Mononuclear cell (primary cell): ENCODE results near the gene FCN2. TPM values are rescaled to one million over a fixed set of nuclear protein-coding genes. Genes with fewer than 3 reads are reported as not detected.
"Not testable (repeated sequence)": the region's sequence is repeated elsewhere in the genome, so short reads cannot be mapped to it uniquely, and the experiment has no call there.

ENCODE experiments used
- H3K27me3 ChIP-seq: 2 replicates; pipeline ENCODE4 v1.6.0; 2011; ENCODE audit warnings: low read length, control low read depth; ENCODE audit not compliant: insufficient read depth
- H3K4me1 ChIP-seq: 2 replicates; pipeline ENCODE4 v1.5.1; 2011; ENCODE audit warnings: mild to moderate bottlenecking, low read length, control low read depth; ENCODE audit not compliant: insufficient read depth
- H3K4me3 ChIP-seq: 2 replicates; pipeline ENCODE4 v1.5.1; 2011; ENCODE audit warnings: mild to moderate bottlenecking, low read length, moderate library complexity
- H3K9me3 ChIP-seq: 2 replicates; pipeline ENCODE4 v1.5.1; 2011; ENCODE audit warnings: low read depth, mild to moderate bottlenecking, control low read depth, low read length
- total RNA-seq: library from RNA; depleted of rRNA; stranded (reverse); fragments of >200 nt; gene quantifications from one replicate; pipeline ENCODE4 v1.2.3, GENCODE V29; 2012

The FCN2 gene
- total RNA-seq, 1 donor, result not detected

DNA sequence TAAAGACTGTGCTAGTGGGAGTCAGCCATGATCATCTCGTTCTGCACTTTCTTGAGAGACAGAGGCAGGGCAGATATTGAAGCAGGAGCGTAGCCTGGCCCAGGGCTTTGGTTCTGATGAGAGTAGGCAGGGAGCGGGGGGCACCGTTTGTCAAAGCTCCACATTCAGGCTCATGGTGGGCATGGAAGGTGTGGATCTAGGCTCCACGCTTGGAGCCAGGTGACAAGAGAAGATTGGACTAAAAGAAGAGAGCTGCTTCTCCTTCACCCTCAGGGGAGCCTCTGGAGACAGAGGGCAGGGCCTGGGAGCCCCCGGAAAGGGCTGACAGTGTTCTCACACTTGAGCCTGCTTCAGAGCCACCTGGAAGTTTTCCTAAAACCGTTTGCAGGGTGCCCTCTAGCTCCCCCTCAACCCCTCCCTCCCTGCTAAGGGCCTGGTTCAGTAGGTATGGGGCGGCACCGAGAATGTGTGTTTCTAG is 24.7 kb upstream of the FCN2 start:
- H3K4me3 ChIP-seq, result no peak overlapping the region
- no peaks in the 10 kb centered on the region for H3K4me1 ChIP-seq
- no peaks in the 10 kb centered on the region for H3K27me3 ChIP-seq
- H3K9me3 ChIP-seq, result no peaks in the 10 kb centered on the region

DNA sequence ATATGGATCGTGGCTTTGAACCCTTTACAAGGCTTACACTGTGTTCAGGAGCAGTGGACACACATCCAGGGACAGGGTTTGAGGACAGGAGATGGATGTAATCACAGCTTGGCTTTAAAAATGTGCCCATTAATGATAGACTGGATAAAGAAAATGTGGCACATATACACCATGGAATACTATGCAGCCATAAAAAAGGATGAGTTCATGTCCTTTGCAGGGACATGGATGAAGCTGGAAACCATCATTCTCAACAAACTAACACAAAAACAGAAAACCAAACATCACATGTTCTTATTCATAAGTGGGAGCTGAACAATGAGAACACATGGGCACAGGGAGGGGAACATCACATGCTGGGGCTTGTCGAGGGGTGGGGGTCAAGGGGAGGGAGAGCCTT is 23.2 kb upstream of the FCN2 start:
- not testable (repeated sequence) for H3K27me3 ChIP-seq, H3K4me1 ChIP-seq, H3K9me3 ChIP-seq, H3K4me3 ChIP-seq

DNA sequence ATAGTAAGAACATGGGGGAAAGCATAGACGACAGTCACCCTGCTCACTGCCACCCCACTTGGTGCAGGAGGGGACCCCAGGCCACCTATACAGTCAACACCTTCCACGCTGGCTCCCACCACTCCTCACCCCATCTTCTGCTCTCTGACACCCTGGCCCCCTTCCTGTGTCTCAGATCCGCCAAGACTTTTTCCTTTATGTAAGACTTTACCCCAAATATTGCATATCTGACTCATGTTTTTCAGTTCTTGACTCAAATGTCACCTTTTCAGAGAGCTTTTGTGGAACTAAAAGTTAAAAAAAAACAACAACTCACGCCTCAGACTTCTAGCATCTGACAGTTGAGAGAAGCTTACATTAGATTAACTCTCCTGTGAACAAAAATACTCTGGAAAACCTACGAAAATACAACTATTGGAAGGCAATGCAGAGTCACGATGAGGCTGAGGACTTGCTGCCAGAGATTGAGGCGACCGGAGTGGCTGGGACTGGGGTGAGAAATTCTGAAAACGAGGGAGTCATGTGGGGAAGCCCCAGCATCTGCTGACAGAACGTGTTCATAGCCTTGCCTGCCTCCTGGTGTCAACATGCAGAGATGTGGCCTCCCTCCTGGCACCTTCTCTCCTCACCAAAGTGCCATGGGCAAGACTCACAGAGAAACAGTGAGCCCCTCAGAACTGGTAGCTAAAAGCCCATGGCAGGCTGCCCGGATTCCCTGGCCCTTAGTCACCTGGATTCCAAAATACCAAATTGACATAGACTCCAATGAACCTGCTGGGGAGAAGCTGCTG is 22.4 kb upstream of the FCN2 start:
- Histone ChIP-seq H3K4me3 (no peak overlapping the region), H3K9me3 (no peaks in the 10 kb centered on the region), H3K27me3 (no peaks in the 10 kb centered on the region), H3K4me1 (no peaks in the 10 kb centered on the region)

GRCh38 chr9:134860510-134860909 is 20.1 kb upstream of the FCN2 start:
- Histone ChIP-seq H3K9me3 (no peaks in the 10 kb centered on the region), H3K27me3 (no peaks in the 10 kb centered on the region), H3K4me1 (no peaks in the 10 kb centered on the region), H3K4me3 (no peak overlapping the region)

DNA sequence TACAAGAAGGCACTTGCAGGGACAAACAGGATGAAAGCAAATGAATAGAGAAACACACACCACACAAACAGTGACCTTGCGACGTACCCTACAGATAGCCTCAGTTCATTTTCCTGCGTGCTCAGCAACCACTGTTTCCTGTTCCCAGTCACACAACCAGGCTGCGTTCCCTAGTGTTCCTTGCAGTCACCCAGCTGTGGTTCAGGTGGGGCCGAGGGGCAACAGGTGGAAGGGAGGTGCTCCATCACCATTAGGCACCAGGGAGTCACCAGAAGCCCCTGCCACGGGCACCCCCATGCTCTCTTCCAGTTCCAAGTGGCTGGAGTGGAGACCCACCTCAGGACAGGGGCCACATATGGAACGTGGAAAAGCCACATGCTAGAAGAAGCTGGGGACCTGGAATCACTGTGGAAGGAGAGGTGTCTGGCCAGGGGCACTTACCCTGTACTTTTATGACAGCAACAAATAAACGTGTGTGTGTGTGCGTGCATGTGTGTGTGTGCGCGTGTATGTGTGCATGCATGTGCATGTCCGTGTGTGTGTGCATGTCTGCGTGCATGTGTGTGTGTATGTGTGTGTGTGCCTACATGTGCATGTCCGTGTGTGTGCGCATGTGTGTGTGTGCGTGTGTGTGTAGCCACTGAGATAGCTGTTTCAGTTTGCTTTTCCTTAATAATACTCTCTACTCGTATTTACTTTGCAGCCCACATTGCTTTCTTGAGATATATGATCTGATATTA is 18.8 kb upstream of the FCN2 start:
- Histone ChIP-seq H3K27me3 (no peaks in the 10 kb centered on the region), H3K4me1 (no peaks in the 10 kb centered on the region), H3K4me3 (no peak overlapping the region), H3K9me3 (no peaks in the 10 kb centered on the region)

DNA sequence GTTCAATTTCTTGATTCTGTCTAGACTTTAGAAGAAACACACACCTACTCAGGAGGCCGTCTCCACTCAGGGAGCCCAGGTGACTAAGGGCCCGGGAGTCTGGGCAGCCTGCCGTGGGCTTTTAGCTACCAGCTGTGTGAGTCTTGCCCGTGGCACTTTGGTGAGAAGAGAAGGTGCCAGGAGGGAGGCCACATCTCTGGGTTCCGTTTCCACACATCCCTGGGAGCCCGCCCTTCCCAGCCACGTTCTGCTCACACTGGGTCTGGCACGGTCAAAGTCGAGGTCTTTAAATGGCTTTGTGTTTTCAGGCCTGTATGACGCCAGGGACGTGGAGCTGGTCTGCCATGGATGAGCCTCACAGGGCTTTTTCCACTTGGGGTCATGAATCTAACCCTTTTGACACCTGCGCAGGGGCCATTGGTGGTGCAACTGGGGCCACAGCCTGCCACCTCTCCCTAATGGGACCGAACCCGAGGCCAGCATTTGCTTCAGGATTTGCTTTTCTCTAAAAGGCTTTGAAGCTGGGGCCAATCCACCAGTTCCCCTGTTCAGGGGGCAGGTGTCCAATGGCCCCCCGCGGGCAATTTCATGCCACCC is 17.2 kb upstream of the FCN2 start:
- Histone ChIP-seq H3K27me3 (no peaks in the 10 kb centered on the region), H3K4me3 (no peak overlapping the region), H3K4me1 (no peaks in the 10 kb centered on the region), H3K9me3 (no peaks in the 10 kb centered on the region)

- Histone ChIP-seq H3K9me3 (no peaks in the 10 kb centered on the region), H3K27me3 (no peaks in the 10 kb centered on the region), H3K4me1 (no peaks in the 10 kb centered on the region), H3K4me3 (no peak overlapping the region)
These were observed 16.4 kb upstream of the FCN2 start for GRCh38 chr9:134863941-134864820.

DNA sequence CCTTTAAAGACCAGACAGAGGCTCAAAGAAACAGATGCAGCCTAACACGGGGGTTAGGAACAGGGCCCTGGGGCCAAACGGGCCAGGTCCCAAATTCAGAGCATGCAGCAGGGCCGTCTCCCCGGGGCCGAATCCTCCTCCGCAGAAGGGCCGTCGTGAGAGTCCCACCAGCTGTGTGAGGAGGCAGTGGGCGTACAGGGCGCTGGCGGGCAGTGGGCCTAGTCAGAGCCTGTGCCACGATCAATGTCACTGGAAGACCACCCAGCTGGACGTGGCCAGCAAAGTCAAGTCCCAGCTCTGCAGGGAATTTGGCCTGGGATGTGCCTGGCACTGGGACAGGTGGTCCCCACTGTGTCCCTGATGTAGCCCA is 15.8 kb upstream of the FCN2 start:
- Histone ChIP-seq H3K9me3 (no peaks in the 10 kb centered on the region), H3K4me3 (no peak overlapping the region), H3K4me1 (no peaks in the 10 kb centered on the region), H3K27me3 (no peaks in the 10 kb centered on the region)

DNA sequence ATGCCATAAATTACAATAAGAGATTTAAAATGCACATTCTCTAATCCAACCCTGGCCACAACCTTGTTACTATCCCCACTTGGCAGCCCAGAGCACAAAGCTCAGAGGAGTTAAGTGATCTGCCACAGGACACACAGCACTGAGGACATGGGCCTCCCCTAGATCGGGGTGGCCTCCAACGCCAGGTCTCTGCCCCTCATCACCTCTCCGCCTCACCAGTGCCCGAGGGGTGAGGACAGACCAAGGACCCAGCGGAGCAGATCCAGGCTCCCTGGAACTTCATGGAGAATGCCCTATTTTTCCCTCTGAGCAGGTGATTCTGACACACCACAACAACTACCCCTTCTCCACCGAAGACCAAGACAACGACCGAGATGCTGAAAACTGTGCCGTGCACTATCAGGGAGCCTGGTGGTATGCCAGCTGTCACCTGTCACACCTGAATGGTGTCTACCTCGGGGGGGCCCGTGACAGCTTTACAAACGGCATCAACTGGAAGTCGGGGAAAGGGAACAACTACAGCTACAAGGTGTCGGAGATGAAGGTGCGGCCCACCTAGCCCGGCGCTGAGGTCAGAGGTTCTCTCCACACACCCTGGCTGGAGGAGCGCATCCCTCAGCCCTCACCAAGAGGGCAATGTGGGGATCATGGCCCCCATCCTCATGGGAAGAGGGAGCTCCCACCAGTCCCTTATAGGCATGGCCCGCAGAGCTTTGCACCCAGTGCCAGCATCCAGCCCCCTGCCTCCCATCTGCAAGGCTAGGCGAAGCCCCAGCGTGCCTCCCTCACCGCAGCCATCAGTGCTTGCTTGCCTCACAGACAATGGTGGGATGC is 12.5 kb upstream of the FCN2 start:
- no peak overlapping the region for H3K4me3 ChIP-seq
- H3K9me3 ChIP-seq, result no peaks in the 10 kb centered on the region
- H3K4me1 ChIP-seq, result no peaks in the 10 kb centered on the region
- H3K27me3 ChIP-seq, result no peaks in the 10 kb centered on the region

GRCh38 chr9:134868751-134869553 is 11.7 kb upstream of the FCN2 start:
- H3K4me3 ChIP-seq, result no peak overlapping the region
- no peaks in the 10 kb centered on the region for H3K27me3 ChIP-seq
- H3K9me3 ChIP-seq, result no peaks in the 10 kb centered on the region
- no peaks in the 10 kb centered on the region for H3K4me1 ChIP-seq

DNA sequence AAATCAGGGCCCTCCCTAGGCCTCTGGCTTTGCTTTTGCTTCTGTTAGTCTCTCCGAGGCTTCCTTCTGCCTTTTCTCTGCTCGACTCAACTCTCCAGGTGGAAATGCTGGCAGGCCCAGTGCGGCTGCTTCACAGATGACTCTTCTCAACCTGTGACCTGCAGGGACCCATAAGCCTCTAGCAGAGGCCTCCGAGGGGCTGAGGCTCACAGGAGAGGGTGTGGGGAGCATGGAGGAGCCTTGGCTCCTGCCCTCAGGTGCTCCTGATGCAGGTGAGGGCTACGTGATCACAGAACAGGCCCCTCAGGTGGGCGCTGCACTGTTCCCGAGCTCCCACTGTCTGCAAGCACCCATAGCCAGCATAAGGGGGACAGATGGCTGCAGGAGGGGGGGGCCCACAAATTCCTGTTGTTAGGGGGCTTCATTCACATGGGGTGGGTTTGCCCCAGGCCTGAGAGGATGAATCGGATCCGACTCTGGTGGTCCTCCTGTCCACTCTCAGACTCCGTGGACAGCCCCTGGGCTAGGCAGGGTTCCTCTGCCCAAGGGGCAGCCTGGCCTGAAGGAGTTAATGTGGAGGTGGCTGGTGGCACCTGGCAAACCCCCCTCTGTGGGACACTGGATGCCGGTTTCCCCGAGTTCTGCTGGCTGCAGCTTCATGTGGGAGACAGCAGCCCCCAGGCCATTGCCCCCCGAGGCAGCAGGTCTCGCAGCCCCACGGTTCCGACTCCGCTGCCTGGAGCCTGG is 10.9 kb upstream of the FCN2 start:
- Histone ChIP-seq H3K4me1 (no peaks in the 10 kb centered on the region), H3K27me3 (no peaks in the 10 kb centered on the region), H3K9me3 (no peaks in the 10 kb centered on the region), H3K4me3 (no peak overlapping the region)

- Histone ChIP-seq H3K4me3 (no peak overlapping the region), H3K9me3 (no peaks in the 10 kb centered on the region), H3K27me3 (no peaks in the 10 kb centered on the region), H3K4me1 (no peaks in the 10 kb centered on the region)
These were observed 10.3 kb upstream of the FCN2 start for GRCh38 chr9:134870301-134870694.
